HG03039 (cell line): ENCODE data around the gene DHX30.

ENCODE experiments used
- ATAC-seq: cut with Tn5 transposase; IDR thresholded peaks from one replicate; pipeline ENCODE4 v1.9.1; 2021; ENCODE audit warnings: mild to moderate bottlenecking, moderate library complexity; ENCODE audit not compliant: unreplicated experiment

DHX30 gene

DNA sequence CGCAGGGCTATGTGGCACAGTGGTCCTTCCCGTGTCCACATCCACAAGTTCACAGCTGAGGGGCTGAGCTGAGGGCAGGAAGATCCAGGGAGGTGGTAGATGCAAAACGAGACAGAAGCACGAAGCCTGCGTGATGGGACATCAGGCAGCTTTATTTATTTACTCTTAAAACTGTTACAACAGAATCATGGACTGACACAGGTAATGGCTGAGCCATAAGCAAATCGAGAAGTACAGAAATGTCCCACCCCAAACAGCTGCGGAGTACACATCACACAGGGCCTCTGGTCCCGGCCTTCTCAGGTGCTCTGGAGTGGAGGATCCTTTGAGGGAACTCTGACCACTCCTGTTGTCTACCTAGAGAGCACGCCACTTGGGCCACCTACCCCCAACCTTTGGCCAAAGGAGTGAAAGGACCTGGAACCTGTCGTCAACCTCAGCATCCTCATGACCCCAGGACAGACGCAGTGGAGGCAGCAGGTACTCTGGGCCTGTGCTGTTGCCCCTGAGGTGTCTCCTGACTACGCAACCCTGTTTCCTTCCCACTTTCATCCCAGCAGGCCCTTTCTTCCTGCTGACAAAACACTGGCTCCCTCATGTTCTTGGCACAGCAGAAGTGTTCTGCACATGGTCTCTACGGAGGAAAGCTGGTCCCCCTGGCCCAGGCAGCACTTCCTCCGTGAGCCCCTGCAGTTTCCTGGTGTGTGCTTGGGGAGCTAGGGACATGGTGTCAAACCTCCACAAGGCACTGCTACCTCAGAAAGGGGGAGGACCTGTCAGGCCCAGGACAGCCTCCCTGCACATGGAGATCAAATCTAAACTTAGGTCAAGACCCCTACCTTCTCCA lies 47.8 kb downstream of the DHX30 start:
- no peak for ATAC-seq

DNA sequence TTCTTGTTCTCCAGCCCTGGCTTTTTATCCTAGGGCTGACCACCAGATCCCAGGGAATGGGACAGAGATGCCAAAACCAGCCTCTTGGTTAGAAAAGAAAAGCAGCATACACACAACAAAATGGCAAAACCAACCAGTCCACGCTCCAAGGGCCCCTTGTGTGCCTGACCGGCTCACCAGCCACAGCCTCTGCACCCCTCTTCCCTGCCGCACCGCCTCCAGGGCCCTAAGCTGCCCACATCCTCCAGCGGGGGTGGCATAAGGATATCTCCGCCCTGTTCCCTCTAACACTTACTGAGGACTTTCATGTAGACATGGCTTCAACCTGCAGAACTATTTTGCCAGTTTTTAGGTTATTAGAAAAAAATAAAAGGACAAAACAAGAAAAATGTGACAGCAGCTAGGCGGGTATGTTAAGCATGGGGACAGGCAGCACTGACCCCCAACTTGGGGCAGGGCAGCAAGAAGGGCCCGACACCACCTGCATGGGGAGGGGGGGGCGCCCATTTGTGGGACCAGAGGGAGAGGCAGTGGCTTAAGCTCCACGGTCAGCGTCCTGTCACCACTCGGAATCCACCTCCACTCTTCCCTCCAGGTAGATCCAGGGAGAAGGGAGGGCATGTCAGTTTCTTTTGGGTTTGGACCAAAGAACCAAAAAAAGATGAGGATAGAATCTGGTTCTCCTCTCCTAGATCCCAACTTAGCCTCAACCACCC lies 49.1 kb downstream of the DHX30 start:
- ATAC-seq, result no peak

DNA sequence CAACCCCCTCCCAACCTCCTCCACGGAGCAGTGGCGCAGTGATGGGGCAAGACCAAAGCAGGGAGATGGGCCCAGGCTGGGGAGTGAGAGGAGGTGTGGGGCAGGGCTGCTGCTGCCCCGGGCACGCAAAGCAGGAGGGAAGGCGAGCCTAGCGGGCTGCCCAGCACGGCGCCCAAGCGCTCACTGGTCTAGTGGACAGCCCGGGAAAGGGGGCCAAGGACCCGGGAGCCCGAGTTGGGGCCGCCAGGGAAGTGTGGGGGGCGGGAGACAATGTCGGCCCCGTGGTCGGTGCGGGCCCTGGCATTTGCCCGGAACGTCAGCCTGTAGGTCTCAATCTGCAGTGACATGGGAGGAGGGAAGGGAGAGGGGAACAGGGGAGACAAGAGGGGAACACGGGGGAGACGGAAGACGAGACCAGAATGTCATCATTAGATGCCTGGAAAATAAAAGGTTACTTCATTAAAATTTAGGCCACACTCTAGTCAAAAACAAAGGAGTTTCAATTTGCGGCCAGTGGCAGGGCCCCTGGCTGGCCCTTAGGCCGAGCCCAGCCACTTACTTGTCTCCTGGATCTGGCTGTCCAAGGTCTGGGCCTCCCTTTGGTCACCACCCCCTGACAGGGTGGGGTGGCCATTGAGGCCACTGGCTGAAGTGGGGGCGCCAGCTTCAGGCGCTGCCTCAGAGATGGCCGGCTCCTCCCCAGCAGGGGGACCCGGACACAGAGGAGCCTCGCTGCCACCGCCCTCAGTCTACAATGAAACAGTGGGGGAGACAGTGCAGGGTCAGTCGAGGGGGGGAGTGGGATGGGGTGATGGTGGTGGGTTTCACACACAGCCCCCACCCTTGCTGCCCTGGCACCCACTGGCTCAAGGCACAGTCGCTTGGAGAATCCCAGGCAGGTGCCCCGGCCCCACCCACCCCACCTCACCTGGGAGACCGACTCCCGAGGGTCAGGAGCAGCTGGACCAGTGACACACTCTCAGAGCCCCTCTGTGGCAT lies 50.0 kb downstream of the DHX30 start:
- ATAC-seq, result no peak

DNA sequence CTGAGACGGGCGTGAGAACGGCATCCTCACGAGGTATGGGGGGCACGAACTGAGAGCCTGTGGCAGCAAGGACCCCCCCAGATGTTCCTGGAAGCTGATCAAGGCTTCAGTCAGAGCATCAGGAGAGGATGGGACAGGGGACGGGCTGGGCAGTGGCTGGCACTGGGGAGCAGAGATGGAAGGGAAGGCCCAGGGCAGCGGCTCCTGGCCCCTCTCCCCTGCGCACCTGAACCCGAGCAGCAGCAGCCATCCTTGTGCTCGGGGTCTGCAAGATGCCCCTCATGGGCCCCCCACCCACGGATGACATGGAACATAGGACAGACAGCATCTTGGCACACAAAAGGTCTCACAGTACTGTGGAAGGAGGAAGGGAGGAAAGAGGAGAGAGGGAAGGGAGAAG lies 51.3 kb downstream of the DHX30 start:
- ATAC-seq, result no peak

DNA sequence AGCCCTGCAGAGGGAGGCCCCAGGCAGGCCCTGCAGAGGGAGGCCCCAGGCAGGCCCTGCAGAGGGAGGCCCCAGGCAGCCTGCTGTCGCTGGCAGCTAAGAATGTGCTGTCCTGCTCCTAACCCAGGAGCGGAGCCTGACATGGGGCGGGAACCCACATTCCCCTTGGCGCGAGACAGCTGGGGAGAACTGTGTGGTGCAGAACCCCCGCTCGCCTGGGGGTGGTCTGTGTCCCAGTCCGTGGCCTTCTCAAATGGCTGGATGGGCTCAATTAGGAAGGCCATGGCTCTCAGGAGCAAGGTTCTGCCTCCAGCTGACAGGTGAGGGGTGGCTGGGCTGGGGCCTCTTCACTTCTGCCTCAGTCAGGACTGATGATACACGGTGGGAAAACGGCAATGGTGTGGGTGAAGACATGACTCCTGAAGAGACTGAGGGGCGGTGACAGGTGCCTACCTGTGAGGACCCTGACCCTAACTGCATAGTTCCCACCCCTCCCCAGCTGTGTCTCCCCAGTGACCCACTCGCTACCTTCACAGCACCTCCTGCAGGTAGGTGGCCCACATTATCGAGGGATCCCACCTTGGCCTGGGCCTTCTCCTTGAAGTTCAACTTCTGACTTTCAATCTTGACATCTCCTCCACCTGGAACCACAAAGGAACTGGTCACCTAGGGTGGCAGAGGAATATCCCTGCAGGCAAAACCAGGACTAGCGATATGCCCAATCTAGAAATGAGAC lies 52.0 kb downstream of the DHX30 start:
- no peak for ATAC-seq

DNA sequence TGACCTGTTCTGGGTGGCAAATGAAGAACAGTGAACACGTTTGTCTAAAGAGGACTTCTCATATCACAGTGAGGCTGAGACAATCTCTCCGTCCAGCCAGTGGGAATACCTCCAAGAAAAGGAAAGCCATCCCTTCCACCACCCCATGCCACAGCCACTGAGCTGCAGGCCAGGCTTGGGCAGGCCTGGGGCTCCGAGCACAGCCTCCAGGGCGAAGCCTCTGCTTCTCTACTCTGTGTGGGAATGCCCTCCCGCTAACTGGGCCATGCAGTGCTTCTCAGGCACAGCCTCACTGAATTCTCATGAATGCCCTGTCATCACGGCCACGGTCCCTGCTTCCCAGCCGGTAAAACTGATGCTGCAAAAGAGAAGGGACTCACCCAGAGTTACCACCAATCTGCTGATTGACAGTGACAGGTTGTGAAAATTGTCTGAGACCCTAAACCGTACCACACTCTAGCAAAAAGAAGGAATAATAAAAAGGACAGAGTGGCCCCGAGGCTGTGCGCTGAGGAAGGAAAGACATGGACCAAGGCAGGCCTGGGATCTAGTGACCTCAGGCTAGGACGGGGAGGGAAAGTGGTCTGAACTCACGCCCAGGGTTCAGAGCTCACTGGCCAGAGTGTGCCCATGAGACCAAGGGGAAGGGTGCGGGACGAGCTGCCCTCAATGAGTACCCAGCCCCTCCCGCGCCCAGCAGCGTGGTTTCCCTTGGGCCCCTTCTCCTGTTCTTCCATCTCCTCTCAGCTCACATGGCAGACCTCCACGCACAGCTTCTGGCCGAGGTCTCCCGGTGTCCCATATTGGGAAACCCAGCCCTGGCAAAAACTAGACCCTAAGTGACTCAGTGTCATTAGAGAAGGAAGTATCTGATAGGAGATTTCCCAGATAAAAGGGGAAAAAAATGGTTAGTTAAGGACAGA lies 52.8 kb downstream of the DHX30 start:
- no peak for ATAC-seq

DNA sequence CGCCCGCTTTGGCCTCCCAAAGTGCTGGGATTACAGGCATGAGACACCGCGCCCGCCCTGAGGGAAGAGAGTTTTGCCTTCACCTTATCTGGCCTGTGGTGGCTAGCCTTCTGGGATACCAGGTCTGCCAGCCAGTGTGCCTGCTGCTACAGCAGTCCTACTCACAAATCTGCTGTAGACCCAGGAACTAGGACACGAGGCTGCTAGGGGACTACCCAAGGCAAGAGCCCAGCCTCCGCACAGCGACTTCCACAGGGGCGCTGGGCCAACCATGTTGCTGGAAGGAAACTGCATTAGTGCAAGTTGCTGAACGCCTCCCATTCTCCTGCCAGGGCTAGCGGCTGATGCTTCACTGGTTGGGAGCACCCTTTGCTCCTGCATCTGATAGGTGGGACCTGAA lies 53.7 kb downstream of the DHX30 start:
- no peak for ATAC-seq

DNA sequence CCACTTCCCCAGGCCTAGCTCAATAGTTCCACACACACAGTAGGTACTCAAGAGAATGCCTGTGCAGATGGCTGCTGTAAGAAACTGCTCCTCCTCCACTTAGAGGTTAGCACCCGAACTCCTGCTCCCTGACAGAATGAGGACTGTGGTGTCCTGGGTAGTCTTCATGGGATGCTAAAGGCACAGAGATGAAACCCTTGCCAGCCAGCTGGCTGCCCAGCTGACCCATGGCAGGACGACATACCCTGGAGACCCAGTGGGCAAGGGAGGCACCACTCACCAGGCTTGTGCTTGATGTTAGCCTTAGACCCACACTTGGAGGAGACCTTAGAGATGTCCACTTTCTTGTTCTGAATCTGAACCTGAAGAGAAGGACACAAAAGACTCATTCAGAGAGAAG lies 54.2 kb downstream of the DHX30 start:
- ATAC-seq, result no peak

DNA sequence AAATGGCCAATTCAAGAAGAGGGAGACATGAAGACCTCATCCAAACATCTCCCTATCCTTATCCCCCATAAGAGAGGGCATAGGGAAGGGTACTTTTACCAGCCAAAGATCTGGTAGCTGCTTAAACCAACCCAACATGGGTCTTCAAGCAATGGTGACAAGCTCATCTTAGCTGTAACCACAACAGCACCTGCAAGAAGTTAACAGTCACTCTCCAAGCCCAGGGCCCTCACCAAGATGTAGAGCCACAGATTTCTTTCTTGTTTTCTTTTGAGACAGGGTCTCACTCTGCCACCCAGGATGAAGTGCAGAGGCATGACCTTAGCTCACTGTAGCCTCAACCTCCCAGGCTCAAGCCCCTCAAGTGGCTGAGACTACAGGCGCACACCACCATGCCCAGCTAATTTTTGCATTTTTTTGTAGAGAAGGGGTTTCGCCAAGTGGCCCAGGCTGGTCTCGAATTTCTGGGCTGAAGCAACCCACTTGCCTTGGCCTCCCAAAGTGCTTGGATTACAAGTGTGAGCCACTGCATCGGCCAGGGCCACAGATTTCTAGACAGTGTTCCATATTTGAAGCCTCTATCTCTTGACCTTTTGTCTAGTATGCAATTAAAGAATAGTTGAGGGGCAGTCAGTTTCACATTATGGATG lies 57.1 kb downstream of the DHX30 start:
- ATAC-seq, result no peak

DNA sequence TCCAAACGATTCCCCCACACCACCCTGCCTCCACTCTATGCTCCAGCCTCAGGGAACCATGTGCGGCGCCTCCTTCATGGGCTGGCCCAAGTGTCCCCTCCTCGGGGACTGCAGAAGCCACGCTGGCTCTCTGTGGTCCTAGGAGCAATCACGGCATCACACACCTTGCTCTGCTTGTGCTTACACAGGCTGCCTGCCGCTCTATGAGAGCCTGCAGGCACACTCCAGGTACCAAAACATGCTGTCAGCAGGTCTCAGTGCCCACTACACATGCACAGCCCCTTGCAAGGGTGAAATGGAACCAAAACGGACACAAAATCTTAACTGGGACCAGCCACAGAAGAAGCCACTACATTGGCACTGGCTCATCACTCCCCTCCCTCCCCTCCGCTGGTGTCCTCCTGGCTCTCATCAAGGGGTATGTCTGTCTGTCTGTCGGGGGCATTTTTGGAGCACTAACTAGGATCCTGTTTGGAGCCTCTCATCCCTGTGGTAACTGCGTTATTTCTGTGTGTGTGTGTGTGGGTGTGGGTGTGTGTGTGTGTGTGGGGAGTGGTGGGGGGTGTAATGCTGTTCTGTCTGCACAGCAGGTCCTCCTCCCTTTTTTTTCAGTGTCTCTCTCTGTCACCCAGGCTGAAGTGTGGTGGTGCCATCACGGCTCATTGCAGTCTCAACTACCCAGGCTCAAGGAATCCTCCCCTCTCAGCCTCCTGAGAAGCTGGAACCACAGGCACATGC lies 60.6 kb downstream of the DHX30 start:
- no peak for ATAC-seq

DNA sequence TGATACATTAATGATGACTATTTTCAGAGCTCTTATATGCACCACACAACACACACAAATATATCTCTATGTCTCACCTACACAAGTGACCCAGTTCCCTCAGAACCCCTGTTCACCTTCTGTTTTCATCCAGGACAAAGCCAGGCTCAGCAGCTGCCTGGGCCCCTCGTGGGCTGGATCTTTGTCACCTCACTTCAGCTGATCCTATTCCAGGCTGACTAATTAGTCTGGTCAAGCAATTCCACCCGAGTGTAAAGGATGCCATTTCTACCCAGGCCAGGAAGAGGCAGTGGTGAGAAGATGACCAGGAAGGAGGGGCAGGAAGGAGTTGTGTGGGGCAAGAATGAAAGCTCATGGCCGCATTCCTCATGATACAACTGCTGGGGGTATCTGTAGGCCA lies 62.3 kb downstream of the DHX30 start:
- ATAC-seq, result no peak

DNA sequence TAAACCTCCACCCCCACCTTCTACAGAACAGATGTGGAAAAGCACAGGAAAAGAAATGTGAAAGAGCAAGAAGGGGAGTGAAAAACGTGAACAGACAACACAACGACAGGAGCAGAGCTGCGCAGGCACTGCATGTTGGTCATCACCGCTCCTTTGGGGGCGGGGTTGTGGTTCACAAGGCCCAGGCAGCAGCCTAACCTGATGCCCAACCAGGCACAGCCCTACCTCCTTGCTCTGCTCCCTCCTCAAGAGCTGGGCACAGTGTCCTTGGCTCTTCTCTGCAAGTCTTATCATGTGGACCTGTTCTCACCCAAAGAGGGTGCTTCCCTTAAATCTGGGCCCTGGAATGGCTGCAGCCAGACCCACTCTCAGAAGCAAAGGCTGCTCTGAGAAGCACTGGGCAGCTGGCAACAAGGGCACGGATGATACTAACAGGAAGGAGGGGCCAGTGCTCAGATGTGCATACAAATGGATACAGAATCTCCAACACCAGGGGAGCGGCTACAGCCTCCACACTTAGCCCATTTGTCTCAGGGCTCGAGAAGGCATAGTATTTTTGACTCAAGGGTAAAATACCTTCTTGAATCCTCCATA lies 64.6 kb downstream of the DHX30 start:
- ATAC-seq, result no peak

DNA sequence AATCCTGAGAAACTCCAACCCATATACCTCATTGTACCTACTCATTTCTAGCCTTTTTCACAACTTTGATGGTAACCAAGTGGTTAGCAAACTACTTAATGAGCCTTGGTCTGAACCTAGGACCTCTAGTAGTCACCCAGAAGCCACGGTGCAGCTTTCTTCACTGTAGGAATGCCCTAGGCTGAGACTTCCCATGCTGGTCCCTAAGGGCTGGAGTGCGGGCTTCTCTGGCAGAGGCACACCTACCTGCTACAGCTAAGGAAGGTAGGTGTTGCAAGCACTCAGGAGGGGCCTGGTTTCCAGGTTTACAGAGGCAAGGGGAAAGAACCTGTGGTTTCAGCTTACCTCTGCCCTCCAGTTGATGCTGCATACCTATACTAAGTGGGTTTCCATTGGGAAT lies 65.4 kb downstream of the DHX30 start:
- no peak for ATAC-seq

DNA sequence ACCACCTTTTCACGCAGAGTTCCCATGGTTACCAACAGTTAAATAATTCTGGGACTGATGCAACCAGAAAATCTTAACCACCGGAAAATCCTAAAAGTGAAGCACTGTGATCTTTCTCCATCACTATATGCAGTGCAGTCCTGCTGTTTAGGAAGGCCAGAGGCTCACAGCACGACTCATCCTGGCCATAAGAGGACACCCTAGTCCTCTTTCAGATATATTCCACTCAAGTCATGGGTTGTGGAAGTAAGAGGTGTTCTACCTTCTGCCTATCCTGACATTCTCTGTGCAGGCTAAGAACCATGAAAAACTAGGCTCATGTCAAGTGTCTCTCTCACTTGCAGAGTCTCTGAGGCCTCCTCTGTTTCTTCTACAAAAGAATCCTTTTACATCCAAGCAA lies 67.2 kb downstream of the DHX30 start:
- no peak for ATAC-seq

DNA sequence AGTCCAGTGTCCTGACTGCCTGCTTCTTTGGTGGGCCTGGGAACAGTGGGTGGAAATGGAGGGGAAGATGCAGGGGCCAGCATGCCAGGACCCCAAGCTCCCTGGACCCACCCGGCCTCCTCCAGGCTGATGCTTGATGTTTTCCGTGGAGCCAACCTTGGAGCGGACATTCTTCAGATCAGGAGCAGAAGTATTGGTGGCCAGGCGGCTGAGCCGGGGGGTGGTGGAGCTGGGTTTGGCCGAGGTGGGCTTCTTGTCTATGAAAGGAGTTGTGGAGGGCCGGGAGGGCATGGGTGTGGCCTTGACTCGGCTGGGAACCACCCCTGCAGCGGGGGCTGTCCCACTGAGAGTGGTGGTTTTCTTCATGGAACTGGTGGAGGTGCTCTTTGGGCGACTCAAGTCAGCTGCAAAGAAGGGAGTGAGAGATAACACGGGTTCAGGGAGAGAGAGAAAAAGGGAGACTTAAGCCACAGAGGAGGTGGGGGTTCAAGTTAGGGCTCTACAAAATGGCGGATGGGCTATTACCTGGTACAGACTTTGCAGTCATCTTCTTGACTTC lies 67.8 kb downstream of the DHX30 start:
- no peak for ATAC-seq

DNA sequence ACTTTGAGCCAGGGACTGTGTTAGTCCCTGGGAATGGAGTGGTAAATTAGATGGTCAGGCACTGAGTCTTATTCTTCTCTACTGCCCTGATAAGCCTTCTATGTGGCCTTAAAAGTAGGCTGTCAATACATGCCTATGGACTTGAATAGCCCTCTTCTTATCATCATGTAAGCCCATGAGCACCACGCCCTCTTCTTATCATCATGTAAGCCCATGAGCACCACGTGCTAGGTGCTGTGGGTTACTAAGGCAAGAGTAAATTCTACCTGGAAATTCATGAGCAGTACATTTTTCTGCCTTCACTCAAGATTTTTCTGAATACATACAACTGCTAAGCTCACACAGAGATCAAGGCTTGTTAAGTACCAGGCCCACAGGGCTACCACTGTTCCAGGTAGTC lies 68.5 kb downstream of the DHX30 start:
- ATAC-seq, result no peak

DNA sequence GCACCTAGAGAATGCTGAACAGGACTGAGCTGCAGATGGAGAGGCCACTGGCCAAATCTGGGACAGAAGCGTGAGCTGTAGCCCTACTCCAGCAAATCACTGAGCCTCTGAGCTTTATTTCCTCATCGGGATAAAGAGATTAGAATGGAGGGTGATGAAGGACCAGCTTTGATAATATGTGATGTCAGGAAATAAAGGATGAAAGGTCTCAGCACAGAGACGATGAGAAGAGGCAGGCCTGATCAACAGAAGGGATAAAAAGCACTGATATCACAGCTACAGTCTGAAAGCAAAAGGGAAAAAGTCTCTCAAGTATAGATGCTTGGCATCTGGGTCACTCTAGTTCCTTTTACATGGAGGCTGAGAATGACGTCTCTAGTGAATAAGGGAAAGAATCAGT lies 70.0 kb downstream of the DHX30 start:
- ATAC-seq, result no peak

DNA sequence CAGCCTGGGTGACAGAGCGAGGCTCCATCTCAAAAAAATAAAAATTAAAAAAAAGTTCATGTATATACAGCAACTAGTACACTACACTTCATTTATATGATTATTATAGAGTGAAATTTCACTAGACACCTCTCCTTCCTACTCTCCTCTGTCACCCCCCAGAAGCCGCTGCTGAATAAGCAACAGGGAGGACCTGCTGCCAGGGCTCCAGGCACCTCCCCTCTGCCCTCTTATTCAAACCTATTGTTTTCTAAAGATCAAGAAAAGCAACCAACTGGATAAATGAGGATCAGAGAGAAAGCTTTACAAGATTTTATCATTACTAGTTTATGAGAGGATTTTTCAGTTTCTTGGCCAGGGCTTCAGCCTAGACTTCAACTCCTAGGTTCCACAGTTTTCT lies 71.5 kb downstream of the DHX30 start:
- no peak for ATAC-seq
